ENCODE data around the gene SDK2.

The SDK2 gene

GRCh38 chr17:73644145-73645049 is at the start of gene SDK2:
Gene SDK2 (minus strand): TSS chr17:73644445. CDS start chr17:73644088, 357 bp downstream.
- DNase-seq, result no peak

- DNase-seq, result no peak
Observed at GRCh38 chr17:73693071-73693470, 48.8 kb upstream of the SDK2 start.

- DNase-seq, result no peak
Observed at GRCh38 chr17:73691321-73691766, 47.1 kb upstream of the SDK2 start.

GRCh38 chr17:73690676-73691075 is 46.4 kb upstream of the SDK2 start:
- DNase-seq, result no peak

GRCh38 chr17:73689596-73690275 is 45.5 kb upstream of the SDK2 start:
- DNase-seq, result no peak

GRCh38 chr17:73686961-73687360 is 42.7 kb upstream of the SDK2 start:
- no peak for DNase-seq

GRCh38 chr17:73686126-73686525 is 41.9 kb upstream of the SDK2 start:
- no peak for DNase-seq

GRCh38 chr17:73684183-73684582 is 39.9 kb upstream of the SDK2 start:
- DNase-seq, result no peak

- no peak for DNase-seq
Observed at GRCh38 chr17:73683771-73684170, 39.5 kb upstream of the SDK2 start.

GRCh38 chr17:73681946-73682345 is 37.7 kb upstream of the SDK2 start:
- DNase-seq, result no peak

GRCh38 chr17:73679476-73679875 is 35.2 kb upstream of the SDK2 start:
- DNase-seq, result no peak

GRCh38 chr17:73678999-73679398 is 34.8 kb upstream of the SDK2 start:
- DNase-seq, result no peak

GRCh38 chr17:73669771-73670170 is 25.5 kb upstream of the SDK2 start:
- DNase-seq, result no peak

GRCh38 chr17:73667181-73667959 is 23.1 kb upstream of the SDK2 start:
- no peak for DNase-seq

- DNase-seq, result no peak
Observed at GRCh38 chr17:73663614-73664013, 19.4 kb upstream of the SDK2 start.

- no peak for DNase-seq
Observed at GRCh38 chr17:73660366-73660765, 16.1 kb upstream of the SDK2 start.

- no peak for DNase-seq
Observed at GRCh38 chr17:73658821-73659515, 14.7 kb upstream of the SDK2 start.

GRCh38 chr17:73657473-73658116 is 13.3 kb upstream of the SDK2 start:
- peak; percentile 30 for DNase-seq

GRCh38 chr17:73654241-73654640 is 10.0 kb upstream of the SDK2 start:
- DNase-seq, result no peak

- no peak for DNase-seq
Observed at GRCh38 chr17:73653810-73654209, 9.6 kb upstream of the SDK2 start.

- DNase-seq, result no peak
Observed at GRCh38 chr17:73652886-73653480, 8.7 kb upstream of the SDK2 start.

Measured in CD4-positive, alpha-beta T cell treated with Interleukin-15 for 1 hour (primary cell).